GM19452 (cell line): Measurements from ENCODE around the gene SLC31A2.
"Not testable (repeated sequence)": the region's sequence is repeated elsewhere in the genome, so short reads cannot be mapped to it uniquely, and the experiment has no call there.

Experiments used
- ATAC-seq: cut with Tn5 transposase; IDR thresholded peaks from one replicate; pipeline ENCODE4 v1.9.1; 2021; ENCODE audit not compliant: unreplicated experiment

Gene SLC31A2

DNA sequence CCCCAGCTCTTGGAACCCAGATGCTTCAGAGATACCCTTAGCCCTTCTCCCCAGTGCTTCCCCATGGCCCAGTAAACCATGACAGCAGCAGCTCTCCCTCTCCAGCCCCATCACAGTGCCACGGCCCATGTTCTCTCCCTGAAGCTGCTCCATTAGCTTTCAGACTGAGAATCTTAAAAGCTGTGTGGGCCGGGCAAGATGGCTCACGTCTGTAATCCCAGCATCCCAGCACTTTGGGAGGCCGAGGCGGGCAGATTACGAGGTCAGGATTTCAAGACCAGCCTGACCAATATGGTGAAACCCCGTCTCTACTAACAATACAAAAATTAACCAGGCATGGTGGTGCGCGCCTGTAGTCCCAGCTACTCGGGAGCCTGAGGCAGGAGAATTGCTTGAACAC lies 1.2 kb upstream of the SLC31A2 start:
- not testable (repeated sequence) for ATAC-seq

DNA sequence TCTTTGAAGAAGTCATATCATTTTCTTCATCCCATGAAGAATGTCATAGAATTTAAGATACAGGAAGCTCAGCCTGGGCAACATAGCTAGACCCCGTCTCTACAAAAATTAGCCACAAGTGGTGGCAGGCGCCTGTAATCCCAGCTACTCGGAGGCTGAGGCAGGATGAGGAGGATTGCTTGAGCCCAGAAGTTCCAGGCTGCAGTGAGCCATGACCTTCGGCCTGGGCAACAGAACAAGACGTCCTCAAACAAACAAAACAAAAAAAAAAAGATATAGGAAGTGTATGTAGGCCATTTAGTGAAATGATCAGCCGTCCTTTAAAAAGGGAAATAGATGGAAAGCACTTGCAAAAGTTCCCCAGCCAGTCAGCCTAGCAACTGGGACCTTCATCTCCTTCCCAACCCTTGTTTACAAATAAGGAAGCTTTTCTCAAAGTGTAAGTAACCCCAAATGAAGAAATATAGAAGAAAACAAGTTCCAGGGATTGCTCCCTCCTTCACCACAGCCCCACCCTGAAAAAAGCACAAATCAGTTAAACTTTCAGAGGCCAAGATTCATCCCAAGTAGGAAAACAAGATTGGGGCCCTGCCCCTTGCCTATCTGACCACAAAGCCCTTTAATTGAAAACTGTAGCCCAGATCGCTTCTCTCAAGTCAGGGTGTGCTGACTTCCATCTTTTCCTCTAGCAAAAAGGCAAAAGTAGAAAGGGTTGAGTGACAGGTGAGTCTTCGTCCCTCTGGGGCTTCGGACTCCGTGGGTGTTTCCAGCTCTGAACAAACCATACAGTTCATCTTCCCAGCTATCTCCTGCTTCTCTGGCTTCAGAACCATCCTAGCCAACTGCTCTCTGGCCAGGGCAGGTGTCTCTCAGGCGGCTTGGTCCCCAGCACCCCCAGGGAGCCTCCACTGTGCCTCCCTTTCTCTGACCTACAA lies 1.2 kb downstream of the SLC31A2 start:
- ATAC-seq: no peak

DNA sequence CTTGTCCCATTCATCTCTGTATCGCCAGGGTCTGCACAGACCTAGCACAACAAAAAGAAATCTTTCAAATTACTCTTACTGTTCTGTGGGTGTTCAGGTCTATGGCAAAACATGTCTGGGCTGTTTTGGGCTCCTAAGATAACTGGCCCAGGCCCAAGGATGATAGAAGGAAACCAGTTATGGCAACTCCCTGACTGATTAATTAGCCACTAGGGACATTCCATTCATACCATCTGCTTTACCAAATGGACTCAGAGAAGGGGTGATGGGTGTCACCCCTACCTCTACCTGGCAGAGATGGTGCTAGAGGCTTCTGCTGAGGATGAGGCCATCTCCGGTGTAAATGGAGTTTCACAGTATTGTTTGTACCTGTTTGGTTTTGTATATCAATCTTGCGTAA lies 1.9 kb downstream of the SLC31A2 start:
- no peak for ATAC-seq

DNA sequence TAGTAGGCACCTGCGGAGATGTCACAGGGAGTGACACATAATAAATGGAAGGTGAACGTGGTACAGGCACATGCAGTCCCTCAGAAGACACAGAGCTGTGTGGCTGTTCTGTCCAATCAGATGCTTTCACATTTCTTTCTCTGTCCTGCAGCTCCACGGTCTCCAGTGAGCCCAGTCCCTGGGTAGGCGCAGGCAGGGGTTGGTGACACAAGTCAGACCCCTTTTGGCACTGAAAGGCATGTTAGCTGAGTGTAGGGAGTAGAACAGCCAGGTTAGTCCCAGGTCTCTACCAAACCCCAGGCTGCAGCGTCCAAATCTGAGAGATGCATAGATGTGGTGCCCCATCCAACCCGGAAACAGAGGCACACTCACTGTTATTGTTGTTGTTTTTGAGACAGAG lies 2.8 kb downstream of the SLC31A2 start:
- no peak for ATAC-seq

GRCh38 chr9:113154471-113154870 lies 3.7 kb downstream of the SLC31A2 start:
- no peak for ATAC-seq

DNA sequence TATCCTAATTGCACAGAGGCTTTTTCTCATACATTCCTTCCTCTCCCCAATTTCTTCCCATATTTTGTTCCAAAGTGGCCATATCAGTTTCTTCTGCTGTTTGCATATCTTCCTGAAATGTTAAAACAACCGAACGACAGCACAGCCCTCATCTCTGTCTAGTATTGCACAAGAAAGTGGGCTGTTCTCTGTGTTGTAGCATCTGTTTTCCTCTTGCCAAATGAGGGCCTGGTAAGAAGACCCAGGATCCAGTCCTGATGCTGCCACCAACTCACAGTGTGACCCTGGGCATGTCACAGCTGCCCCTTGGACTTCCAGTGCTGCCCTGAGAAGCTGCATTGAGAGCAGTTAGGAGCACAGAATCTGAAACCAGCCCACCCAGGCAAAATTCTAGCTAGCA lies 4.1 kb downstream of the SLC31A2 start:
- ATAC-seq: no peak

- no peak for ATAC-seq
These were observed 5.2 kb downstream of the SLC31A2 start for GRCh38 chr9:113155911-113156588.

DNA sequence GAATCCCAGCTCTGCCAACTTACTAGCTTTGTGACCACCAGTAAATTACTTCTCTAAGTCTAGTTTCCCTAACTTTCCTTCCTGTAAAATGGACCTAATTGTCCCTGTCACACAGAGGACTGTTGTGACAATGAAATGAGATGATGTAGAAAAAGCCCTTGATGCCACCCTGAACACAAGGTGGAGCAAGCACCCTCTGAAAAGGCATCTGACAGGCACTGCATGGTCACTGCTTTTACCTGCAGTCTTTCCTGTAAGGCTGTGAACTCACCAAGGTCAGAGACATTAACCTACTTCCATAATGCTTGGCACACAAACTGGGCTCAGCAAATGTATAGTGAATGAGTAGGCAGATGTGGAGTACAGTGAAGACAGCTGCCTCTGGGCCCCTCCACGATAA lies 6.1 kb downstream of the SLC31A2 start:
- no peak for ATAC-seq

DNA sequence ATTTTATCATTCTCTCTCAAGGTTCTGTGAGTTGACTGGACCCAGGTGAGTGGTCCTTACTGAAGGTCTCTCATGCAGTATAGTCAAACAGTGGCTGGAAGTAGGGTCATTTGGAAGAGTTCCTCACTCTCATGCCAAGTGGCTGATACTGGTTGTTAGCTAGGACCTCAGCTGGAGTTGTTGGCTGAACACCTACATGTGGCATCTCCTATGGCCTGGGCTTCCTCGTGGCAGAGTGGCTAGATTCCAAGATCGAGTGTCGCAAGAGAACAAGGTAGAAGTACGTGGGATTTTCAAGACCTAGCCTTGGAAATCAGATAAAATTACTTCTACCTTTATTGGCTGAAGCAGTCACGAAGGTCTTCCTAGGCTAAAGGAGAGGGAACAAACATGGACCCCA lies 7.6 kb downstream of the SLC31A2 start:
- ATAC-seq: no peak

- no peak for ATAC-seq
These were observed 9.8 kb downstream of the SLC31A2 start for GRCh38 chr9:113160571-113160970.

DNA sequence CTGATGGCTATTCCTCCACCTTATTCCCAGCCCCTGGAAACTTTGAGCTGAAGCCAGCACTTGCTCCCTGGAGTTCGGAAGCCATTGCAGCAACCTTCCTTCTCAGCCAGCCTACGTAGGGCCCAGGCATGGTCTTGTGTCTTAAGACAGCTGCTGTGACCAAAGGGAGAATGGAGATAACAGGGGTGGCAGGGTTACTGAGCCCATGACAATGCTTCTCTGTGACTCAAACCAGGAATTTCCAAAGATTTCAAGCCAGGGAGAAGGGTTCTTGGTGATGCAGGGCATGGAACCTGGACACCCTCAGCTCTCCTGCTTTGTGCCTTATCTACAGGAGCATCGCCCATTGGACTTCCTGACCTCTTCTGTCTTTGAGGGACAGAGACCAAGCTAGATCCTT lies 12.2 kb downstream of the SLC31A2 start:
- no peak for ATAC-seq

GRCh38 chr9:113164536-113165300 lies 13.9 kb downstream of the SLC31A2 start:
- ATAC-seq: no peak

GRCh38 chr9:113166039-113166438 lies 15.2 kb downstream of the SLC31A2 start:
- ATAC-seq: no peak

GRCh38 chr9:113168809-113169208 lies 18.0 kb downstream of the SLC31A2 start:
- no peak for ATAC-seq

DNA sequence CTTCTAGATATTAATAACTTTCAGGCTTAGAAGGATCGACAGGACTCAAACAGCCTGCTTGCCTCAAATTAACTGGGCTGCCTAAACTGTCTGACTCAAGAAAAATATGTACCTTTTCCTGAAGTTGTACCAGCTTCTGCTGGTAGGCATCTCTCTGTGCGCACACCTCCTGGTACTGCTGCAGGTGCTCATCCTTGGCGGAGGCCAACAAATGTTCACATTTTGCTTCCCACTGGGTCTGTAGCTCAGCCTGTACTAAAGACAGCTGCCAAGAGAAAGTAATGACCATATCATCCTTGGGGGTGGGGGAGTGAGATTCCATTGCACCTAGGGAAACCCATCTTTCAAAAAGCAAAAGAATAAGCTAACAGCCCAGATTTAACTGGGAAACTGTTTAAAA lies 22.5 kb downstream of the SLC31A2 start:
- no peak for ATAC-seq

GRCh38 chr9:113176803-113177202 lies 26.0 kb downstream of the SLC31A2 start:
- no peak for ATAC-seq

DNA sequence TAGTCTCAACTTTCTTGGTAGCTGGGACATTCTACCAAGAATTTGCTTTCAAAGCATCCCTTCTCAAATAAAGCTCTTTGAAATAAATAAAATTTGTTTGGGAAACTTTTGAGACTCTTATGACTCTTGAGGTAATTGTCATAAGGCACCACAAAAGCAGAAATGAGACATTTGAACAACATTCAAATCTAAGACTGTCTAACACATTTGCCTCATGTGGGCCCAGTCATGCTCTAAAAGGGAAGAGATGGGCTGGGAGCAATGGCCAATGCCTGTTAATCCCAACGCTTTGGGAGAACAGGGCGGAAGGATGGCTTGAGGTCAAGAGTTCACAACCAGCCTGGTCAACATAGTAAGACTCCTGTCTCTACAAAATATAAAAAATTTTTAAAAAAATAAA lies 26.4 kb downstream of the SLC31A2 start:
- no peak for ATAC-seq

DNA sequence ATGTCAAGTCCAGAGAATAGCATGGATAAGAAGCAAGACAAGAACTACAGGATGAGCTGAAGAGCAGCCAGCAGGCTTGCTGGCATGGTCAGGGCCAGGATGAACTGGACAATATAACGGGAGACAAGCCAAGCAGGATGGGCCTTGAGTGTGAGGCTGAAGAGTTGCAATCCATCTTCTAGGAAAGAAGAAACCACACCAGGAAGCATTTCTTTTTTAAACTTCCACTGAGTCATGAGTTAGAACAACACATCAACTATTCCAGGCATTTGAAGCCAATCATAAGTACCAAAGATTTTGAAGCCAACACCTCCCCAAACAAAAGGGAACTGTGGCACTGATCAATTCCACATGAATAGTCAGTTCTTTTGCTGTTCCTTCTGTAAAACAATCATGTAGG lies 27.3 kb downstream of the SLC31A2 start:
- ATAC-seq: no peak

DNA sequence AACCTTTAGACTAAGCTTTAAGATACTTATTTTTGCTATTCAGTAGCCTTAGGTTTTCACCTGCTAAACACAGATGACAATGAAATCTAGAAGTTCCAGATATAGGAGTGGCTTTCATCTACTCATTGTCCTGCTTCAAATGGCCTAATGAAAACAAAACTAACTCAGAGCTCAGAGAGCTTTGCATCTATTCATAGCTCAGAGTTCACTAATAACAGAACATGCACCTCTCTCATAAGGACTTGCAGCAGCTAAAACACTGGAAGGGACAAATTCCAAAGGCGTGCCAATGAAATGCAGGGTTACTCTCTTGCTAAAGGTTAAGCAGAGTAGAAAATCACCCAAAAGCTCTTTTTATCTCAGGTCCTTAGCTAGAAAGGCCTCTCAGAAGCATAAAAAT lies 29.0 kb downstream of the SLC31A2 start:
- ATAC-seq: no peak

- no peak for ATAC-seq
These were observed 30.4 kb downstream of the SLC31A2 start for GRCh38 chr9:113181165-113181564.

- ATAC-seq: no peak
These were observed 33.2 kb downstream of the SLC31A2 start for GRCh38 chr9:113183956-113184488.
